Caco-2 (cell line): Measurements from ENCODE around the gene COL8A1. TPM values are rescaled to one million over a fixed set of nuclear protein-coding genes. Genes with fewer than 3 reads are reported as not detected.

Source experiments
- BruUV-seq: library from RNA; stranded (reverse); fragments of 400-500 nt; replicated peaks from 2 replicates; lab custom pipeline; 2021; lab: Mats Ljungman, UMichigan
- CTCF ChIA-PET: fragments of 300-600 bp; sonication (Branson Sonifier 250); formaldehyde crosslinking; loops from one replicate; lab custom pipeline; 2022; ENCODE audit warnings: antibody characterized with exemption; lab: Charles Lee
- POLR2A ChIA-PET: fragments of 300-600 bp; sonication (Branson Sonifier 250); formaldehyde crosslinking; loops from one replicate; lab custom pipeline; 2022; ENCODE audit warnings: antibody characterized with exemption; lab: Charles Lee
- DNase-seq, 2 experiments: peaks; one replicate each; pipeline versions ENCODE4 v3.0.0 to v3.0.0-alpha.2; 2020 to 2022
- H3K27me3 ChIP-seq: replicated peaks from 2 replicates; pipeline ENCODE4 v1.6.0; 2011; ENCODE audit warnings: low read length; ENCODE audit not compliant: control insufficient read depth, insufficient read depth
- H3K36me3 ChIP-seq: 2 replicates; pipeline ENCODE4 v1.5.1; 2011; ENCODE audit warnings: low read length; ENCODE audit not compliant: control insufficient read depth, insufficient read depth
- H3K4me1 ChIP-seq: fragments of 250-450 bp; sonication (Bioruptor Pico); 2 replicates; pipeline ENCODE4 v1.5.1; 2020; ENCODE audit warnings: mild to moderate bottlenecking
- H3K4me3 ChIP-seq: 2 replicates; pipeline ENCODE4 v1.5.1; 2011; ENCODE audit warnings: low read depth, mild to moderate bottlenecking, control low read depth, low read length
- H3K9me3 ChIP-seq: fragments of 250-450 bp; sonication (Bioruptor Pico); 2 replicates; pipeline ENCODE4 v1.5.1; 2020; ENCODE audit warnings: mild to moderate bottlenecking, moderate library complexity
- H3K27ac Mint-ChIP-seq: one replicate; pipeline ENCODE4 v1.8.0; 2022; ENCODE audit warnings: mixed read lengths; ENCODE audit not compliant: unreplicated experiment
- H3K27me3 Mint-ChIP-seq: one replicate; pipeline ENCODE4 v1.8.0; 2022; ENCODE audit warnings: mixed read lengths; ENCODE audit not compliant: insufficient read depth, unreplicated experiment
- H3K36me3 Mint-ChIP-seq: one replicate; pipeline ENCODE4 v1.8.0; 2022; ENCODE audit warnings: mild to moderate bottlenecking, mixed read lengths; ENCODE audit not compliant: insufficient read depth, unreplicated experiment
- H3K4me1 Mint-ChIP-seq: one replicate; pipeline ENCODE4 v1.8.0; 2022; ENCODE audit warnings: low read depth, mixed read lengths; ENCODE audit not compliant: unreplicated experiment
- H3K4me3 Mint-ChIP-seq: one replicate; pipeline ENCODE4 v1.8.0; 2022; ENCODE audit warnings: mild to moderate bottlenecking, moderate library complexity, mixed read lengths; ENCODE audit not compliant: unreplicated experiment
- H3K9me3 Mint-ChIP-seq: one replicate; pipeline ENCODE4 v1.8.0; 2022; ENCODE audit warnings: mixed read lengths; ENCODE audit not compliant: unreplicated experiment
- CTCF ChIP-seq, 2 experiments: fragments of 200-600 bp in 1 of 2; IDR thresholded peaks; 1 replicate in 1 of 2; 2 replicates in 1 of 2; pipeline versions ENCODE4 v1.5.1 to v1.8.0; 2011 to 2022; ENCODE audit warnings: antibody characterized with exemption in 1 of 2, control low read depth in 1 of 2, inconsistent platforms in 1 of 2, low read depth in 1 of 2, low read length in 1 of 2, mild to moderate bottlenecking in 1 of 2, moderate library complexity in 1 of 2; ENCODE audit not compliant: insufficient read depth in 1 of 2, severe bottlenecking in 1 of 2, unreplicated experiment in 1 of 2
- intact Hi-C: fragments of 100-400 bp; cut with micrococcal nuclease; formaldehyde crosslinking; loops from one replicate; pipeline ENCODE4 v1.10.0; 2022; ENCODE audit not compliant: unreplicated experiment
- total RNA-seq: library from RNA; stranded (reverse); gene quantifications from 2 replicates; pipeline ENCODE4 v1.2.3, GENCODE V29; 2022

Gene COL8A1
- total RNA-seq, 1 experiment from 2014 or later, result not detected

GRCh38 chr3:99833617-99834205 lies 195.3 kb downstream of the COL8A1 start:
- Mint-ChIP-seq H3K36me3 (no peaks in the 10 kb centered on the region), H3K4me1 (peaks cover 16% of the 10 kb centered on the region), H3K27me3 (no peaks in the 10 kb centered on the region), H3K27ac (no peak overlapping the region), H3K9me3 (no peaks in the 10 kb centered on the region), H3K4me3 (no peak overlapping the region)
- BruUV-seq, result no TSS peak
- DNase-seq, result no peak
- POLR2A ChIA-PET, result no interaction called here
- H3K9me3 ChIP-seq, result no peaks in the 10 kb centered on the region
- H3K36me3 ChIP-seq, result no peaks in the 10 kb centered on the region
- no peaks in the 10 kb centered on the region for H3K4me1 ChIP-seq
- no peaks in the 10 kb centered on the region for H3K27me3 ChIP-seq
- intact Hi-C loops, result loop anchor here (2.0 to 5.0 kb wide), 2 partner anchors 484 to 757 kb away; no protein-coding TSS in a partner anchor
- H3K4me3 ChIP-seq, result no peak overlapping the region
- CTCF ChIA-PET, result interaction anchor here (1.5 kb wide), 1 partner anchor 420 kb away, joined by 4 read pairs; no protein-coding TSS in a partner anchor
- no peak for TF ChIP-seq CTCF (IDR thresholded peaks at IDR 0.05; ENCODE audit: insufficient read depth in 1 of 2, low read depth in 1 of 2, low read length in 1 of 2, severe bottlenecking in 1 of 2, unreplicated experiment in 1 of 2)

- intact Hi-C loops, result loop anchor here (5.0 kb wide), 1 partner anchor 483 kb away; no protein-coding TSS in a partner anchor
Observed at GRCh38 chr3:99834211-99834957, 196.0 kb downstream of the COL8A1 start.

More at GRCh38 chr3:99834211-99834957, 196.0 kb downstream of the COL8A1 start:
- no peaks in the 10 kb centered on the region for H3K9me3 Mint-ChIP-seq
- no peaks in the 10 kb centered on the region for H3K36me3 Mint-ChIP-seq
- Histone ChIP-seq H3K4me1 (no peaks in the 10 kb centered on the region), H3K36me3 (no peaks in the 10 kb centered on the region), H3K9me3 (no peaks in the 10 kb centered on the region), H3K27me3 (no peaks in the 10 kb centered on the region), H3K4me3 (no peak overlapping the region)
- ChIA-PET CTCF (interaction anchor here (1.5 kb wide), 1 partner anchor 420 kb away, joined by 4 read pairs; no protein-coding TSS in a partner anchor), POLR2A (no interaction called here)
- no peak for TF ChIP-seq CTCF (IDR thresholded peaks at IDR 0.05; ENCODE audit: insufficient read depth in 1 of 2, low read depth in 1 of 2, low read length in 1 of 2, severe bottlenecking in 1 of 2, unreplicated experiment in 1 of 2)
- H3K27me3 Mint-ChIP-seq, result no peaks in the 10 kb centered on the region
- H3K4me1 Mint-ChIP-seq, result peaks cover 13% of the 10 kb centered on the region
- DNase-seq, result no peak
- no peak overlapping the region for H3K4me3 Mint-ChIP-seq
- no peak overlapping the region for H3K27ac Mint-ChIP-seq
- no TSS peak for BruUV-seq
